Renal cortex interstitium (tissue), 11 donors: ENCODE results near the gene KCTD18. TPM values are rescaled to one million over a fixed set of nuclear protein-coding genes. Genes with fewer than 3 reads are reported as not detected.

Experiments
- DNase-seq, 11 donors: peaks; one replicate each; pipeline ENCODE4 v3.0.0-alpha.2; 2013; ENCODE audit warnings: low read depth in 9 of 11, low spot score in 4 of 11; ENCODE audit errors: extremely low read depth in 1 of 11
- polyA plus RNA-seq, 3 donors: library from polyadenylated mRNA; unstranded; fragments of 120-200 nt; gene quantifications; one replicate each; pipeline ENCODE4 v1.2.1, GENCODE V29; 2013; ENCODE audit not compliant: insufficient read length in 3 of 3

Gene KCTD18
- polyA plus RNA-seq, 3 donors = 14.6 to 18.5 (median 16.2) TPM

DNA sequence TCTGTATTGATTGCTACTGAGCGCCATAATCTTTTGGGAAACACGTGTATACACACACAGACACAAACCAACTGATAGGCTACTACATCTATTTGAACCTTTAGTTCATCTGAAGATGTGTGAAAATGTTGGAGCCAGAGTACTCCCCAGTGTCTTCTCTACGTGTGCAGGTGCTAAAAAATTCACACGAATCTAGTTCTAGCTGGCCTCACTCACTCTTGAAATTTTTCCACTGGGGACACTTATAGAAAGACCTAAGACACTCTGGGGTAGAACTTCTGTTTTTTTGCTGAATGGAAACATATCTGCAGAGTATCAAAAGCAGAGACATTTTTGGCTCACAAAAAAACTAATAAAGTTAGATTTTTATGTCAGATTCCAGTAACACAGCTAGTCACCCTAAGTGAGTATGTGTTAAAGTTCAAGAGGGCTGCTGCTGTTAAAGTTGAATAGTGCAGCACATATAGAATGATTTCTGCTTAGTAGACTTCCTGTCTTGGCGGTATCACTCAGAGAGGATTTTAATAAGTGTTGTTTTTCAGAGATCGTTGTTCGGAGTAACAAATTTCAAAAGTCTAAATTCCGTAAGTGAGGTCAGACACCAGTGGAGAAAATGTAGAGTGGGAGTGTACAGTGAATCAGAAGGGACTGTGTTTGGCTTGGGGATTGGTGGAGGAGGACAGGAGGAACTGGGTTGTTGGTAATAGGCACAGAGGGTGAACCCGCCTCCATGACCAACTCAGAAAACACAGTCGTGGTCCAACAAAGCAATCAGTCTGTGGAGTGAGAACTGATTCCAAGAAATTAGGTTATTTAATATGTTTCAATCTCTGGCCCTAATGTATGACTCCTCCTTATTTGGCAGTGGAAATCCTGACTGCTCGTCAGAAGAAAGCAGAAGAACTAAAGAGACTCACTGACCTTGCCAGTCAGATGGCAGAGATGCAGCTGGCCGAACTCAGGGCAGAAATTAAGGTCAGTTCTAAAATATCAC lies 43.1 kb downstream of the KCTD18 start:
- DNase-seq = no peak

DNA sequence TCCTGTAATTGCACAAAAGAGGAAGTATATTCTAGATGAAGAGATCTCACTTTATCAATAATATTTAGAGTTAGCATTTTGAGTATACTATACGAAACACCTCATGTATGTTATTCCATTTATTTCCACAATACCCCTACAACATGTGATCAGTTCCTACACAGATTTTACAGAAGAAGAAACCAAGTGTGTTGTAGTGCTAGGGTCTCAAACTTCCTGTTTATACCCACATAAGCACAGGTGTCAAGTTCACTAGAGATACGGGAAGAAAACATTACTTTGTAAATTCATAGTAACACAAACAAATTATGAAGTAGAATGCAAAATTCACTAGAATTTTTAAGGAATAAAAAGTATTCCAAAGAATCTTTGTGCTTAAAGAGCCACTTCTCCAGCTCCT lies 46.4 kb downstream of the KCTD18 start:
- DNase-seq = no peak

DNA sequence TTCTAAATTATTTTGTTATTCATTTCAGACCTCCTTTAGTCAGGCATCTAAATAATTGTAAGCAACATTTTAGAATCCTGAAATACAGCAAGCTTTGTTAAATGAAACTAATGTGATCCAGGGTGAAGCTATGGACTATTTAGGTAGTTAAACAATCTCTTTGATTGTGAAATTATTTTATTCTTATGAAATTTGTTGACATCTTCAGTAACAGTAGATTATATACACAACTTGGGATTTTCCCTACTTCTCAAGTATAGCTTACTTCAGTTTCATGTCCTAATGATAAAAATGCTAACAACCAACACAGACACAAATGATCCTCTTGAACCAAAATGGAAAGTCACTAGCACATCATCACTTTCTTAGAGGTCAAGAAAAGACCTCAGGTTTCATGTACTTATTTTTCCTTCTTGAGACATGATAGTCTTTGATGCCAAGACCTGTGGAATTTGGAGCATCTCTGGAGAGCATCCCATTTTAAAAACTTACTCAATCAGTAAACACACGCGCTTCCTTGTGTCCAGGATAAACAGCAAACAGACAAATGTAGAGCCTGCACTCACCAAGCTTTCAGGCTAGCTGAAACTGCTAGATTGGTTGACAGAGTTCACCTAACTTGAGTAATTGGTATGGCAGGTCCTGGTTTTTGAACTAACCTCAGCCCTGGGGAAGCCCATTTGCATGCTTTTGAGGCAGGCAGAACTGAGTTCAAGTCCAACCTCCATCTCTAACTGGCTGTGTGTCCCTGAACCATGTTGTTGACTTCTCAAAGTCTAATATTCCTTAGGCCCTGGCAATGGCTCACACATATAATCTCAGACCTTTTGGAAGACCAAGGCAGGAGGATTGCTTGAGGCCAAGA lies 47.8 kb downstream of the KCTD18 start:
- DNase-seq = no peak

DNA sequence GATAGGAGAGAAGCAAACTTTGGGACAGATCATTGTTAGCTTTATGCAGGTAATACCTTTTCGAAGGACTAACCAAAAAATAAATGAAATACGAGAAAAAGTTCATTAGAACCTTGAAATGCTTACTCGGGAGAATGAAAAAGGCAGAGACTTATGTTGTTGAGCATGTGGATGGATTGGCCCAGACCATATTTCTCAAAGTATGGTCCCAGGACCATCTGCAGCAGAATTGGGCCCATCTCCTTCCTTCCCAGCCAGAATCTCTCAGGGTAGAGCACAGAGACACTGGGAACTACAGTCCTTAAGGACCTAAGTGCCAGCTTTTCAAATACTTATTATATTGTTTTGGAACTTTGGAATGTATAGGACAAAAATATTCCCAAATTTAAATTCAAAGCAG lies 50.8 kb downstream of the KCTD18 start:
- DNase-seq = no peak

DNA sequence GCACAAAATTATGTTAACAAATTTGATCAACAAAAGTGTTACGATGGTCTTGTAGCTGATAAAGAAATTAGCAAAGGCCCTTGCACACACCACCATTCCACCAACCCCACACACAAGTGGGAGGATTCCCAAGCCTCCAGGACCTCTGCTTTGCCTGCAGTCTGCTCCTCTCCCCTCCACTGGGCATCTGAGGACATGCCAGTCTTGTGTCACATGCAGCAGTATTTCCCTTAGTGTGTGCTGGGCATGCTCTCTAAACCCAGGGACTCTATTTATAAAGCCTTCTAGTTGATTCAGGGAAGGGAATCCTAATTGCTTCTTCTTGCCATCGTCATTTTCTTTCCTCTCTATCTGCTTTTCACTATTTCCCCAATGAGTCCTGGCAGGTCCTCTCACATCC lies 53.3 kb downstream of the KCTD18 start:
- no peak for DNase-seq

DNA sequence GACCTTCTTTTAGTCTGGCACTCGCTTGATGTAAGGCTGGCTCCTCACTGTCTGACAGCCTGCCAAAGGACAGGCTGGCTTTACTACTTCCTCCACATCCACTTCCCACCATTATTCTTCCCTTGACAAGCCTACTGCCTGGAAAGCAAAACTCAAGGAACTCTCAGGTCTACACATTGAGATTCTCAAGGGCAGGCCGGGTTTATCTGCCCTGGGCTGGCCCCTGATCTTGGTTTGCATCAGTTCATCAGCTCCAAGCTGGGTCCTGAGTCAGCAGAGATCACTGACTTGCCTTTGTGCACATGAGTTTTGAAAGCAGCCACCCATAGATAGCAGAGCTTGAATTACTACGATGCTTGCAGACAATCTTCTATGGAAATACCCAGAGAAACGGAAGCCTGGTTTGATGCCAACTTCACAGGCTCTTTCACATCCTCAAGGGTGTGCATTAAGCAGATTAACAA lies 53.9 kb downstream of the KCTD18 start:
- no peak for DNase-seq

DNA sequence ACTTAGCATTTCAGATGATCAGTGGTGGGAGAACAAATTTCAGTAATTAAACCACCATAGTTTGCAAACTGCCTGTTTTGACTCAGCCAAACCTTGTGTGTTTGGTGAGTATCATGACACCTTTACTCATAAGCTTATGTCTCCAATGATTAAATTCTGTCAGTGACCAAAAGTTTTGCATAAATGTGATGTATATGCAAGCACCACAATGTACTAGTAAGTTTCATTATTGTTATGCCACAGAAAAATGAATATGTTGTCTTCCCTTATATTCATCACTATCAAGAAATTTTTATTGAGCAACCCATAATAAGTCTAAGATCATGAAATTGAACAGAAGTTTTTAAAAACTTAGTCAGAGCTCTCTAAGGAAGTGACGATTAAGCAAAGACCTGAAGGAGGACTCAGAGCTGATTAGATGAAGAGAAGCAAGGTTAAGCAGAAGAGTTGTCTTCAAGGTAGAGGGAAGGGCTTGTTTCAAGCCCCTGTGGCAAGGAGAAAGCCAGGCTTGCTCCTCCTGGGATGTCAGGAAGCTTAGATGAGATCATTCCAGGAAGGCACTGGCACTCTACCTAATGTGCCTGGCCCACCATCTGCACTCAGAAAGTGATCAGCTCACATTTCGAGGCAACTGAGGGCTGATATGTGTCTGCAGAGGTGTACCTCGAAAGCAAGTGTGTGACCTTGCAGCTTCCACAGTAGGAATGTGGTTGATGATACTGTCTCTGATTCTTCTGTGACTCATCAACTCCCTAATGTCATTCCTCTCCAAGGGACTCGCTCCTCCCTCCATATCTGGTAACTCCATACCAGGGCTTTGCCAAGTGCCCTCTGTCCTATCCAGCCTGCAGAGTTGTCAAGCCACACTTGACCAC lies 54.7 kb downstream of the KCTD18 start:
- no peak for DNase-seq

DNA sequence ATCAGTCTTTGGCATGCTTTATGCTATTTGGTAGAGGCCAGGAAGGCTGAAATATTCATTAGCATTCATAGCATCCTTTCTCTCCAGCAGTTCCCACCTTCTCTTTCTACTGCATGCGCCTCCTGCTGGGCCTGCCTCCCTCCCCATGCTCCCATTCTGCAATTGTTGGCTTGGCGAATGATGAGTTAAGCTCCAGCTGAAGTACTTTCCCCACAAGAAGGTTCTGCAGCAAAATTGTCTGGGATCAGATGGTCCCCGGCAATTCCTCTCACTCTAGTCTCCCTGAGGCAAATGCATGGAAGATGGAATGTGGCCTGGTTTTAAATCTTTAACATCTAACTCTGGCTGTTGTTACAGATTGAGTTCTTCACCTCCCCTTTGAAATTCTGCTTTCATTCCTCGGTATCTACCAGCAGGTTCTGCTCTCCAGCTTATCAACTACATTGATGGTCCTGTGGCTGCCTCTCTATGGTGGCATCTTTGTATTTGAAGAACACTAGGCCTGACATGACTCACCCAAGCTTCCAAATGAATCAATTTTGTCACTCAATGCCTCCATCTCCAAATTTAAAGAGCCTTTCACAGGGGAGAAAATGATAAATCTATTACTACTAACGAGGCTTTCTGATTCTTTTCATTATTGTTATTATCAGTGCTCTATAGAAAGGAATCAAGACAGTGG lies 55.9 kb downstream of the KCTD18 start:
- no peak for DNase-seq

DNA sequence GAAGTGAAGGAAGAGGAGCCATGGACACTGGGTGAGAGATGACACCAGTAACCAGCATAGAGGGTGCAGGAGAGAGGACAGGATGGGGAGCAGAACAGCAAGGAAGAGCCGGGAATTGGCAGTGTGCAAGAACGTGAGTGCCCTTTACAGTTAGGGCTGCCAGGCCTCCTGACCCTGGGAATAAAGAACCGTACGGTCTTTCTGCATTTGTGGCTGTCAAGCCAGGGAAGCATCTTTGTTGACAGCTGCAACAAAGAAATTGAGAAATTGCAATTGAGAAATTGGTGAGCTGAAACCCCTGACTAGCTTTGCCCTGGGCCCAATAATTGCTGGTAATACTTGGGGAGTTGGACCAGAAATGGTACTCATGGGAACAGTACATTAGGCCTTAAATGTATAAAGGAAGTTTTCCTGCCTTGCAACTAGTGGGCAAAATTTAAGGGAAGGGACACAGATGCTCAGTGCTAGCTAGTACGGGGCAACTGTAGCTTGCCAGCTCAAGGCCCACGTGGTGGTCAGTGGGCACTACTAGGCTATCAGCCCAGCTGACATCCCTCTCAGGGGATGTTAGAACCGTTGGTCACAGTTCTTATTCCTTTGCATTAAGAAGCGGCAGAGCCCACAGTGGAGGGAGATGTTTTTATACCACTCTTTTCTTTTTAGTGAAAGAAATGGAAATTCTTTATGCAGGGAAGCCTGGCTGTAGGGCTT lies 56.6 kb downstream of the KCTD18 start:
- no peak for DNase-seq

DNA sequence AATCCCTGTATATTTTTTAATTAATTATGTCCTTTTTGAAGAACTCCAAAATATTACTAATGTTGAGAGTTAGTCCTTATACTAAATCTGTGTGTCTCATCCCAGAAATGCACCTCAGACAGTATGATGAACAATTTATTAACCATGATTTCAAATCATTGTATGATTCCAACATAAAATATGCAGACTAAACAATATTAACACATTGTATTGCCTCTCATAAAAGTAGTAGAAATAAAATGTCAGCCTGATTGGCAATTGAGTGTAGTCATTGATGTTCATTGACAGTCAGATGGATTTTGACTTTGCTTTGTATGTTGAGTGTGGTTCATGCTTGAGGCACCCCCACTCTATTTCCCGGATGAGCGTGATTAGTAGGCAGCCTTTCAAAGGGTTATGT lies 57.5 kb downstream of the KCTD18 start:
- DNase-seq = no peak

DNA sequence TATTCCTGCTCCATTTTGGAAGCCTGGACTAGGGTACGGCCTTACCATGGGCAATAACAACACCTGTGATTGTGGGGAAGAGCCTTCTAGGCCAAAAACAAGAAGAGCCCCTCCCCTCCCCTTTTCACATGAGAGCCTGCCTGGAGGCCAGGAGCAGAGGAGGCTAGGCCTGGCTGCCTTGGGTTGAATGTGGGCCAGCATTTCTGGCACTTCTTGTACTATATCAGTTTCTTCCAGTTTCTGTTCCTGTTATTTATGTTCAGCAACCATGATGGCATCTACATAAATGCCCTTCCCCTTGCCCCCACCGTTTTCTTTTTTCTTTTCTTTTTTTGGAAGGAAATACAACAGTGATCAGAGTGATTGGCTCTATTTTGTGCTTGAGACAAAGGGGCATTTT lies 58.4 kb downstream of the KCTD18 start:
- DNase-seq = no peak

DNA sequence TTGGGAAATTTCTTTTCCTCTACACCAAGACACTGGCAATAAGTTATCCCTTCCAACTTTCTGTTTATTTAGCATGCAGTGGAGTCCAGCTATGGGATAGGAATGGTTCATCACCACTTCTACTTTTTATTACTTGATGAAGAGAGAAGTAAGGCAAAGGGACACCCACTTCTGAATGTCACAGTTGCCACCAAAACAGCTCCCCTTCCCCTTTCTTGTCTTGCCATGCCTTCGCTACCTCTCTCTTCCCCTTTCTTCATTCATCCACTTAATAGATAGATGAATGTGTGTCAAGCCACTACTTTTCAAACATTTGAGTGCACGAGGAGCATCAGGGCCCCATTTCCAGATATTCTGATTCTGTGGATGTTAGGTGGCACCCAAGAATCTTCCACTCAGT lies 59.6 kb downstream of the KCTD18 start:
- no peak for DNase-seq

DNA sequence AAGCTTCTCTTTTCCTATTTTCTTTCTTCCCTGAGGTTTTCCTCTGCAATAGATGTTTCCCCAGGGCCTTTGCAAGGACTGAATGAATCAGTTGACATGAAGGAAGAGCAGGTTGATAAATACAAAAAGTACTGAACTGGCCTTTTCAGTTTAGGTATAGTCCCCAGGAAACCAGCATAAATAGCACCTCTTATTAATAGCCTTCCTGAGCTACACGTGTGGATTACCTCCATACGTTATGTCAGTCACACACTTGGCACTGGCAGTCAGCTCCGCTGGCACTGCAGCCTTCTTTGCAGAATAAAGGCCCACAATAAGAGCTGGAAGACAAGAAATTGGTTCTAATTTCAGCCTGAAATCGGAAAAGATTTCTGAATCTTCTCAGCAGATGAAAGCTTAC lies 60.7 kb downstream of the KCTD18 start:
- DNase-seq = no peak

DNA sequence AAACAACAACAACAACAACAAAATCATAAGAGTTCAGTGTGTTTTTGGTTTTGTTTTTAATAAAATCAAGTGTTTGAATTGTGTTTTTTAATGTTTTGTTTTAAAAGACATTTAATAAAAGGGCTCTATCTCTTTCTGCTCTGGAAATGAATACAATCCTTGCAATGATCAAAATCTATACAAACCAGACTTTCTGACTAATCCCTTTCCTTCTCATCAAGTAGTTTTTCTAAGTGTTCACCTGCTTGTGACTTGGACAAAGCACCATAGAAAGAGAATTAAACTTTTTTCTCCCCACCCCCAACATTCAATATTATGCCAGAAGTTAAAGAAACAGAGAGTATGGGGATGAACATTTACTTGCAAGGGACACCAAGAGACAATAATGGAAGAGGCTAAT lies 61.4 kb downstream of the KCTD18 start:
- DNase-seq = no peak

DNA sequence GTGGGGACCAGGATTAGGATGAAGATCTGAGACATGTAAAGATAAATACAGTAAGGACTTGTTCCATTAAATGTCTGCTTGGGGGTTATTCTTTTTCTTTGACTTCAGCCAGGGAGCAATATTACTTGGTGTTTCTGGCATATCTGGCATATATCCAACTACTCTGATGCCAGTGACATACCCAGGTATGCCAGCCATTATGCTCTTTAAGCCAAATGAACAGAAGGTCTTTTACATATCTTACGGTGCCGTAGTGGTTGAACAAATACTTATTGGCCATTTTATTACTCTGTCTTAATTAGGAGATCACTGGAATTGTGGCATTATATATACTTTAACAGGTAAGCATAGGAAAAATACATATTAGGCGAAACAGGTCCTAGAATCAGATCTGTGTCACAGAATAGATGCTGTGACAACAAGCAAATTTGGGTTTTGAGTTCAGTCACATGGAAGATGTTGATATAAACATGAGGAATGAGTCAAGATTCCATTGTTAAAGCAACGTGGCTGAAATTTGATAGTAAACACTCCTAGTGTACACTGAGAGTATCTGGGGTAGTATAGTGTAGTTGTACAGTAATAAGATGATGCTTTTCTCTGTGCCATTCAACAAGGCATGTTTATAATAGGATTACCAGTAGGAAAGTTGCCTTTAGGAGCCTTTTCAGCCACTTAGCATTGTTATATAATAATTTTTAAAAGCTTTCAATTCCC lies 62.6 kb downstream of the KCTD18 start:
- no peak for DNase-seq

DNA sequence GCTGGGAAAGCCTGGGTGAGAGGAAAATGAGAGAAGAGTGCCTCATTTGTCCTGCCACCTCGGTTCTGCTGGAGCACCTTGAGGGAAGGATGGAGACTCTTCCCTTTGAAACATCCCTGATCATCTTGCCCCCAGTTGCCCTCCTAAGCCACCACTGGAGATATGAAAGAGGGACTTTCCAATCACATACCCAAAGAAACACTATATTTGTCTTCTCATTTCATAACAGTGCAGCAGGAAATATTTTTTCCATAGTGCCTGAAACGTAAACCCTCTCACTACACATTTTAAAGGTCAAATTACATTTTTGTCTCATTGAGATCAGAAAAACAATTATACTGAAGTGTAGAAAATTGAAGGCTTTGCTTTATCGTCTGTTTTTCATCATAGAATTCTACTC lies 63.3 kb downstream of the KCTD18 start:
- no peak for DNase-seq

DNA sequence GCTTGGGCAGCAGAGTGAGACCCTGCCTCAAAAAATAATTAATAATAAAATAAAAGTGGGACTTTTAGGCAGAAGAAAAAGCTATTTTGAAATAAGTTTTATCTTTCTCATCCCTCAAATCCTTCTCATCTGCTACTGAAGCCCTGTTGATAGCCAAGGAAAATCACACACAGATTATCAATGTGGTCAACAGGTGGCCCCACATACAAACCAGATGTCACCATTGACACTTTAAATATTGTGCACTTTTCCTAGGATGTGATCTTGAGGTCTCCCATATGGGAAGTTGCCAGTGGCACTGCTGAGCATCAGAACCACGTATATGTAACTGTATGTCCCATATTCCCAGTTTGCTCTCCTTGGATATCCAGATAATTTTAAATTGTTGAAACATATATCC lies 64.6 kb downstream of the KCTD18 start:
- DNase-seq = no peak
